Measurements from ENCODE around the gene GNAZ.
A peak's percentile ranks its signal among the peaks of the same experiment; 100 is the strongest.

Gene GNAZ

DNA sequence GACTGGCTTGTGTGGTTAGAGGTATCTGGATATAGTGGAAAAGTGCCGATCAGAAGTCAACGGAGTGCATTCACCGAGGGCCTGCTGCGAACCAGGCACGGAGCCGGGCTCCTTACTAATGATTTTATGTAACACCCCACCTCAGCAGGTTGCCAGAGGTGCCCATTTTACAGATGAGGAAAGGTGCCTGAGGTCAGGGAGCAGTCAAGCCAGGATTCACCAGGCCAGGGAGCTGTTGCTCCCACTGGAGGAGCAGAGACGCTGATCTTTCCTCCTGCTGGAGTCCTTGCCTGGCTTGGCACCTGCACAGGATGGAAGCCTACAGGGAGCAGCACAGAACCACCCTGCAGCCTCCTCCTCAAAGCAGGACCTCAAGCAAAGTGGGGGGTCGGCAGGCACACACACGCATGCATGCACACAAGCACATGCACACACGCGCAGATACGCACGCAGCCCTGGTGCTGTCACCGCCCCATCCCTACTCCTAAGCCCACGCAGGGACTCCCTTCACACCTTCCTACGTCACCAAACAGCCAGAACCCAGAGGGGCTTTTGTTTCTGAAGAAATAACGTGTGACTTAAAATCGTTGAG, 55.3 kb downstream of the GNAZ start:
- TF ChIP-seq LEF1 (IDR thresholded peaks at IDR 0.05; ENCODE audit: borderline replicate concordance): no peak
- TF ChIP-seq HDGF (IDR thresholded peaks at IDR 0.05; ENCODE audit: borderline replicate concordance): no peak
- TF ChIP-seq SUZ12 (IDR thresholded peaks at IDR 0.05): no peak
- no peak for TF ChIP-seq ZNF384 (IDR thresholded peaks at IDR 0.05)
- ChIA-PET CTCF (interaction anchor here (1.4 kb wide), 1 partner anchor 109 kb away, joined by 3 read pairs; no protein-coding TSS in a partner anchor), POLR2A (no interaction called here)
- no peak for DNase-seq (ENCODE audit: extremely low spot score)

DNA sequence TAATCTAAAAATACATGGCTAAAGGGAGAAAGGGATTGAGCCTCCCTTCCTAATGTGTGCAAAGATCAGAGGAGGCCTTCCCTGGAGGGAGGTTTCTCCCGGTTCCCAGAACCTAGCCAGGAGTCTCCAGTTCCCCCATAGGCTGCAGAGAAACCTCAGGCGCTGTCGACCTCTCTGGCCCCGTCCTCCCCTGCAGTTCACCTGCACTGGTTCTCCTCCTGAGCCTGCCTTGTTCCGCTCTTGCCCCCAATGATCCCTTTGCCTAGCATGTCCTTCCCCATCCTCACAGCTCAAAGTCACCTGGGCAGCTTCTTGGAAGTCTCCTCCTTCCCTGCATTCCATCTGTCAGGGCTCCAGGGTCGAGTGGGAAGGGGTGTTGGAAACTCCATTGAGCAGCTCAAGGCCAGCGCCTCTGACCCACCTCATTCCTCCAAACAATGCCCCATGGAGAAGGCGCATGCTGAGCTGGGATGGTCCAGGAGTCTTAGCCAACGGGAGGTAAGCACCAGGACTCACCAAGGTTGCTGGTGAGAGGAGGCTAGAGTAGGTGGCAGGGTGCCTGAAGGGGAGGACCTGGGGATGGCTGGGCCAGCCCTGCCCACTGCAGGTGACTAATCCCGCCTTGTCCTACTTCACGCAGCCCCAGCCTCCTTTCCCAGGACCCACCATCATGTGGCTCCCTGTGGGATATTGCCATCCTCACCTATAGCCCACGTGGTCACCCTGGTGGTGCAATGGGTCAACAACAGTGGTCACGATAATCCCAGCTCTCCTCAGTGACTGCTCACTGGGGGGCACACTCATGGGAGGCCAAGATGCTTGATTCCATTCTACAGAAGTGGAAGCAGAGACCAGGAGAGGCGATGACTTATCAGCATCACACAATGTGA, 56.1 kb downstream of the GNAZ start:
- ChIA-PET POLR2A (no interaction called here), CTCF (interaction anchor here (1.4 to 2.7 kb wide), 3 partner anchors 110 to 169 kb away, joined by 3 to 38 read pairs (median 10); no protein-coding TSS in a partner anchor)
- no peak for DNase-seq (ENCODE audit: extremely low spot score)
- TF ChIP-seq L3MBTL2 (conservative IDR thresholded peaks at IDR 0.05): no peak
- TF ChIP-seq, protein P1, sequence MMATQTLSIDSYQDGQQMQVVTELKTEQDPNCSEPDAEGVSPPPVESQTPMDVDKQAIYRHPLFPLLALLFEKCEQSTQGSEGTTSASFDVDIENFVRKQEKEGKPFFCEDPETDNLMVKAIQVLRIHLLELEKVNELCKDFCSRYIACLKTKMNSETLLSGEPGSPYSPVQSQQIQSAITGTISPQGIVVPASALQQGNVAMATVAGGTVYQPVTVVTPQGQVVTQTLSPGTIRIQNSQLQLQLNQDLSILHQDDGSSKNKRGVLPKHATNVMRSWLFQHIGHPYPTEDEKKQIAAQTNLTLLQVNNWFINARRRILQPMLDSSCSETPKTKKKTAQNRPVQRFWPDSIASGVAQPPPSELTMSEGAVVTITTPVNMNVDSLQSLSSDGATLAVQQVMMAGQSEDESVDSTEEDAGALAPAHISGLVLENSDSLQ (IDR thresholded peaks at IDR 0.05): no peak
- no peak for TF ChIP-seq FOXA1 (IDR thresholded peaks at IDR 0.05)
- TF ChIP-seq SUZ12 (IDR thresholded peaks at IDR 0.05): no peak
- TF ChIP-seq LEF1 (IDR thresholded peaks at IDR 0.05; ENCODE audit: borderline replicate concordance): no peak
- TF ChIP-seq ZNF384 (IDR thresholded peaks at IDR 0.05): no peak
- TF ChIP-seq FOXK2 (IDR thresholded peaks at IDR 0.05): no peak
- no peak for TF ChIP-seq NFRKB (IDR thresholded peaks at IDR 0.05)
- no peak for TF ChIP-seq HDGF (IDR thresholded peaks at IDR 0.05; ENCODE audit: borderline replicate concordance)
- no peak for TF ChIP-seq ARNT (IDR thresholded peaks at IDR 0.05)
- no peak for TF ChIP-seq SP1 (IDR thresholded peaks at IDR 0.05)
- no peak for TF ChIP-seq CTBP1 (IDR thresholded peaks at IDR 0.05; ENCODE audit: borderline replicate concordance)
- TF ChIP-seq FOXM1 (IDR thresholded peaks at IDR 0.05; ENCODE audit: borderline replicate concordance): no peak
- no peak for TF ChIP-seq BHLHE40 (IDR thresholded peaks at IDR 0.05; ENCODE audit: borderline replicate concordance)
- TF ChIP-seq ELF4 (IDR thresholded peaks at IDR 0.05): no peak
- TF ChIP-seq TARDBP (IDR thresholded peaks at IDR 0.05): no peak

DNA sequence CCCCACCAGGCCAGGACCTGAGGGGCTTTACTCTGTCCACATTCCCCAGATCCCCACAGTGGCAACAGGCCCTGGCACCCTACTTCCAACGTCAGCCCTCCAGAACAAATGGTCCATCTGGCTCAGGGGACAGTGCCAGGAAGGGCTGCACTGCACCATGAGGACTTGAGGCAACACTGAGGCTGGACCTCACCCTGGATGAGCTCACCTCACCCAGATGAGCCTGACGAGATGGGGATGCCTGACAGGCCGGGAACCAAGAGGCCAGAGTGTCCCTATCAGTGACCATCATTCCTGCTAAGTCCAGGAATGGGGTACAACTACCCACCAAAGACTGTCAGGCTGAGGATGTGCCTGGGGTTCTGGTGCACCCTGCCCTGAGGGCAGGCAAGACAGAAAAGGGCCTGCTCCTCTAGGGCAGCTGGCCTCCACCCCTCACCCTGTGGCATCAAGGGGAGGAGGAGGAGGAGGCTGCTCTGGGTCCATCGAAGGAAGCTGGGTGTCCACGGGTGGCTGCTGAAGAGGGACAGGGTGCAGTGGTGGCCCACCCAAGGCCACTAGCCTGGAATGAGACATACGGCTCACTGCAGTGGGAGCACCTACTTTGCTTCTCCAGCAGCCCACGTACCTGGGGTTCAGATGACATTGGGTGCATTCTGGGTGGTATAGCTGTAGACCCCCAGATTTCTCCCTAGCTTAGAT, 56.9 kb downstream of the GNAZ start:
- no peak for DNase-seq (ENCODE audit: extremely low spot score)
- TF ChIP-seq FOXK2 (IDR thresholded peaks at IDR 0.05) (no peak), FOXM1 (IDR thresholded peaks at IDR 0.05; ENCODE audit: borderline replicate concordance) (no peak), FOXA1 (IDR thresholded peaks at IDR 0.05) (no peak), ELF4 (IDR thresholded peaks at IDR 0.05) (no peak), ARNT (IDR thresholded peaks at IDR 0.05) (no peak), TARDBP (IDR thresholded peaks at IDR 0.05) (no peak), SUZ12 (IDR thresholded peaks at IDR 0.05) (no peak), BHLHE40 (IDR thresholded peaks at IDR 0.05; ENCODE audit: borderline replicate concordance) (no peak), CTBP1 (IDR thresholded peaks at IDR 0.05; ENCODE audit: borderline replicate concordance) (no peak), ZNF384 (IDR thresholded peaks at IDR 0.05) (no peak)
- TF ChIP-seq, protein P1 (IDR thresholded peaks at IDR 0.05): no peak
- ChIA-PET CTCF (interaction anchor here (0.6 to 2.7 kb wide), 4 partner anchors 55 to 169 kb away, joined by 3 to 38 read pairs (median 6); no protein-coding TSS in a partner anchor), POLR2A (no interaction called here)

DNA sequence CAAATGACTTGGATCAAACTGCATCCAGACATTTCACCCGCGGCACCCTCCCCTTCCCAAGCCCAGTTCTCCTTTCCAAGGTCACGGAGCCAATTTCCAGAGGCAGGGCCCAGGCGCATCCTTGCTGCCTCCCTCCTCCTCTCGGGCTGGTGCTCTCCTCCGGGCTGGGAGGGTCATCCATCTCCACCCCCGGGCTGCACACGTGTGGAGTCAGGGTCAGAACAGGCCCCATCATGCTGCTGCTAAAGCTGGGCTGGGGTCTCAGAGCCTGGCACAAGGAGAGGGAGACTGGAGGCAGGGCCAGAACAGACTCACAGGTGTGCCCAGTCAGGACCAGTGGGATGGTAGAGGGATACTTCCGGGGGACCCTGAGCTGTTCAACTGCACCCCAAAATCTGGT, 57.5 kb downstream of the GNAZ start:
- ChIA-PET CTCF (interaction anchor here (0.6 to 2.7 kb wide), 7 partner anchors 11 to 170 kb away, joined by 3 to 38 read pairs (median 3); no protein-coding TSS in a partner anchor), POLR2A (interaction anchor here (0.6 kb wide), 1 partner anchor 154 kb away, joined by 3 read pairs; no protein-coding TSS in a partner anchor)
- no peak for TF ChIP-seq BHLHE40 (IDR thresholded peaks at IDR 0.05; ENCODE audit: borderline replicate concordance)
- no peak for TF ChIP-seq L3MBTL2 (conservative IDR thresholded peaks at IDR 0.05)
- no peak for TF ChIP-seq LEF1 (IDR thresholded peaks at IDR 0.05; ENCODE audit: borderline replicate concordance)
- no peak for TF ChIP-seq ZNF384 (IDR thresholded peaks at IDR 0.05)
- no peak for TF ChIP-seq SUZ12 (IDR thresholded peaks at IDR 0.05)
- TF ChIP-seq CTBP1 (IDR thresholded peaks at IDR 0.05; ENCODE audit: borderline replicate concordance): no peak
- TF ChIP-seq SP1 (IDR thresholded peaks at IDR 0.05): no peak
- TF ChIP-seq, protein P1 (IDR thresholded peaks at IDR 0.05): no peak
- TF ChIP-seq TARDBP (IDR thresholded peaks at IDR 0.05): no peak
- no peak for DNase-seq (ENCODE audit: extremely low spot score)

DNA sequence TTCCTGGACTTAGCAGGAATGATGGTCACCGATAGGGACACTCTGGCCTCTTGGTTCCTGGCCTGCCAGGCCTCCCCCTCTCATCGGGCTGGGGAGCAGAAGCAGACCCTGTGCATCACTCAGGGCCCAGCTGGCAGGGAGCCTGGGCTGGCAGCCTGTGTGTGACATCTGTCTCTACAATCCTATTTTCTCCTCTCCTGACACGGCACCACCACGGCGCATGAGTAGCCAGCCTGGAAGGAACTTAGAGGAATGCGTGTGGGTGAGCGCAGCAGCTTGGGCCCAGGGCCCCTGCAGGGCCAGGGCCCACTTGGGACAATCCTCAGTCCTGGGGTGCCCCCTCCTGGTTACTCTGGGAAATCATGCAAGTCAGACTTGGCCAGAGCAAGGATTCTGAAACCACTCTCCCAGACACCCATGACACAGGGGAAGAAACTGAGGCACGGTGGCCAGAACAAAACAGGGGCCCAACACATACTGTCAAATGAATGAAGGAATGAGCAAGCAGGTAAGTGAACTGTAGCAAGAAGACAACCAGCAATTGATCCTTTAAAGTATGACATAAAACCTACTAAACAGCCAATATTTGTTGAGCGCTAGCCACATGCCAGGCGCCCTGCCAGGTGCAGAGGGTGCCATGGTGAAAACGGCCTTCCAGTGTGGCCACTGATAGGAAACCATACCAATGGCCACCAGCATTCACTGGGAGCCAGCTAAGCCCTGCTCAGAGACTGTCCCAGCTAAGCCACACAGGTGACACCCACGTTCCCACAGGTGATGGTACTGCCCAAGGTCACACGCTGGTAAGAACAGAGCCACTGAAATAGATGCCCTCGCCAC, 58.2 kb downstream of the GNAZ start:
- TF ChIP-seq SP1 (IDR thresholded peaks at IDR 0.05): no peak
- TF ChIP-seq ELF4 (IDR thresholded peaks at IDR 0.05): no peak
- DNase-seq (ENCODE audit: extremely low spot score): peak; percentile 91
- CTCF ChIA-PET: interaction anchor here (0.6 to 2.7 kb wide), 7 partner anchors 10 to 171 kb away, joined by 3 to 38 read pairs (median 3); no protein-coding TSS in a partner anchor
- POLR2A ChIA-PET: interaction anchor here (0.6 kb wide), 1 partner anchor 153 kb away, joined by 3 read pairs; no protein-coding TSS in a partner anchor

Data from HEK293T (cell line).